DOHH2 (cell line): ENCODE results near the gene SUPT4H1.

ENCODE experiments used
- H3F3A ChIP-seq: fragments of 200-600 bp; sonication (generic), shearing (Covaris generic); 2 replicates; pipeline ENCODE4 v1.6.0; 2016; ENCODE audit warnings: antibody characterized with exemption, mild to moderate bottlenecking; ENCODE audit not compliant: control insufficient read depth, insufficient read depth
- H3K27ac ChIP-seq: fragments of 200-600 bp; sonication (generic); 2 replicates; pipeline ENCODE4 v1.5.1; 2014; ENCODE audit warnings: low read depth, mild to moderate bottlenecking, low read length, moderate library complexity
- H3K27me3 ChIP-seq: fragments of 200-600 bp; sonication (generic); 2 replicates; pipeline ENCODE4 v1.6.1; 2014; ENCODE audit warnings: mild to moderate bottlenecking, low read length, mixed read lengths; ENCODE audit not compliant: control insufficient read depth
- H3K36me3 ChIP-seq: fragments of 200-600 bp; sonication (generic); 2 replicates; pipeline ENCODE4 v1.6.1; 2014; ENCODE audit warnings: mild to moderate bottlenecking, low read length, moderate library complexity, mixed read lengths; ENCODE audit not compliant: control insufficient read depth
- H3K4me1 ChIP-seq: fragments of 200-600 bp; sonication (generic); 2 replicates; pipeline ENCODE4 v1.6.1; 2014; ENCODE audit warnings: mild to moderate bottlenecking, low read length, mixed read lengths; ENCODE audit not compliant: control insufficient read depth
- H3K4me2 ChIP-seq: fragments of 200-600 bp; sonication (generic); 2 replicates; pipeline ENCODE4 v1.6.0; 2014; ENCODE audit warnings: mild to moderate bottlenecking, low read length, moderate library complexity
- H3K4me3 ChIP-seq: fragments of 200-600 bp; sonication (generic); 2 replicates; pipeline ENCODE4 v1.5.1; 2014; ENCODE audit warnings: mild to moderate bottlenecking, low read length, mixed read lengths
- H3K79me2 ChIP-seq: fragments of 200-600 bp; sonication (generic); 2 replicates; pipeline ENCODE4 v1.6.1; 2014; ENCODE audit warnings: mild to moderate bottlenecking, low read length, mixed read lengths; ENCODE audit not compliant: control insufficient read depth
- H3K9me2 ChIP-seq: fragments of 200-600 bp; sonication (generic); replicated peaks from 2 replicates; pipeline ENCODE4 v1.6.1; 2014; ENCODE audit warnings: mild to moderate bottlenecking, low read length, mixed read lengths; ENCODE audit not compliant: control insufficient read depth
- H3K9me3 ChIP-seq: fragments of 200-600 bp; sonication (generic); 2 replicates; pipeline ENCODE4 v1.6.1; 2014; ENCODE audit warnings: antibody characterized with exemption, low read length, mixed read lengths; ENCODE audit not compliant: control insufficient read depth, insufficient read depth
- H4K20me1 ChIP-seq: fragments of 200-600 bp; sonication (generic); 2 replicates; pipeline ENCODE4 v1.6.0; 2014; ENCODE audit warnings: low read depth, mild to moderate bottlenecking, antibody characterized with exemption, low read length, moderate library complexity; ENCODE audit not compliant: control insufficient read depth, insufficient read depth
- EZH2phosphoT487 ChIP-seq: fragments of 200-600 bp; sonication (generic); IDR thresholded peaks from 2 replicates; pipeline ENCODE4 v1.6.1; 2017; ENCODE audit warnings: borderline replicate concordance, mild to moderate bottlenecking, antibody characterized with exemption, low read length, moderate library complexity, mixed read lengths
- TF ChIP-seq, protein P1 (sequence below): fragments of 200-600 bp; sonication (generic); IDR thresholded peaks from one replicate; pipeline ENCODE4 v1.5.1; 2014; ENCODE audit warnings: antibody characterized with exemption, mild to moderate bottlenecking, low read depth, low read length; ENCODE audit not compliant: poor library complexity, severe bottlenecking

Gene SUPT4H1

DNA sequence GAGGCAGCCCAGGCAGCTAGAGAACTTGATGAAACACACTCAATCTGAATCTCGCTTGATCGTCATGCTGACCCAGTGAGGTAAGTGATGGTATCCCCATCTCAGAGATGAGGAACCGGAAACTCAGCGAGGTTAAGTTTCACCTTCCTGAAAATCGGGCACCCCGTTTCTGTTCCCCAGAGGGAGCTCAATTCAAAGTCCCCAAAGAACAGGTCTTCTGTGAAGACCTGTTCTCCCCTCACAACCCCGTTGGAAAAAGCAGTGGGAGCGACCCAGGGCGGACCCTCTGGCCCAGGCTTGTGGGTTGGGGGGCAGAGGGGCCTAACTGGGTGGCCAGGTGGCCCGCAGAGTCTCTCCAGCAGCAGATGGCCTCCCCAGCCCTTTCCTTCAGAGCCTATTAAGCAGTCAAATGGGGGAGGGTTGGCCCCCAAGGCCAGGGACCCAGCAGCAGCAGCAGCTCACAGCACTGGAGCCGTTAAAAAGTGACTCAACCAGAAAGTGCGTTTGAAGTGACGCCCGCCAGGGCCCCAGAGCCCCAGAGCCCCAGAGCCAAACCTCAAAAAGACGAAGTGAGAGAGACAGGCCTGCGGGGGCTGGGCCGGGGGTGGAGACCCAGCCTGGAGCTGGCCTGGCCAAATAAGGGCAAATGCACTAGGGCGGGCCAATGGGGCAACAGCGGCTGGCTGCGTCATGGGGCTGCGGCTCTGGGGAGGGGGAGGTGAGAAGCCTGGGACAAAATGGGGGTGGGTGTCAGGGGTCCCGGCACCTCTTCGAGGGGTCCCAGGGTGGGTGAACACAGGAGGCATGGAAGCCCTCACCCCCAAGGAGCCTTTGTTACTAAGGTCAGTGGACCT, 14.2 kb downstream of the SUPT4H1 start:
- Histone ChIP-seq H3K9me3 (no peaks in the 10 kb centered on the region), H3F3A (peaks cover 76% of the 10 kb centered on the region), H3K4me3 (peak overlapping the region; percentile 78), H3K79me2 (peaks cover 76% of the 10 kb centered on the region), H3K4me1 (peaks cover 96% of the 10 kb centered on the region), H3K27me3 (no peaks in the 10 kb centered on the region), H3K27ac (peak overlapping the region; percentile 100), H3K9me2 (no peaks in the 10 kb centered on the region), H4K20me1 (no peaks in the 10 kb centered on the region), H3K36me3 (peaks cover 57% of the 10 kb centered on the region), H3K4me2 (peak overlapping the region; percentile 98)
- TF ChIP-seq, protein P1, sequence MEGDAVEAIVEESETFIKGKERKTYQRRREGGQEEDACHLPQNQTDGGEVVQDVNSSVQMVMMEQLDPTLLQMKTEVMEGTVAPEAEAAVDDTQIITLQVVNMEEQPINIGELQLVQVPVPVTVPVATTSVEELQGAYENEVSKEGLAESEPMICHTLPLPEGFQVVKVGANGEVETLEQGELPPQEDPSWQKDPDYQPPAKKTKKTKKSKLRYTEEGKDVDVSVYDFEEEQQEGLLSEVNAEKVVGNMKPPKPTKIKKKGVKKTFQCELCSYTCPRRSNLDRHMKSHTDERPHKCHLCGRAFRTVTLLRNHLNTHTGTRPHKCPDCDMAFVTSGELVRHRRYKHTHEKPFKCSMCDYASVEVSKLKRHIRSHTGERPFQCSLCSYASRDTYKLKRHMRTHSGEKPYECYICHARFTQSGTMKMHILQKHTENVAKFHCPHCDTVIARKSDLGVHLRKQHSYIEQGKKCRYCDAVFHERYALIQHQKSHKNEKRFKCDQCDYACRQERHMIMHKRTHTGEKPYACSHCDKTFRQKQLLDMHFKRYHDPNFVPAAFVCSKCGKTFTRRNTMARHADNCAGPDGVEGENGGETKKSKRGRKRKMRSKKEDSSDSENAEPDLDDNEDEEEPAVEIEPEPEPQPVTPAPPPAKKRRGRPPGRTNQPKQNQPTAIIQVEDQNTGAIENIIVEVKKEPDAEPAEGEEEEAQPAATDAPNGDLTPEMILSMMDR = no peak
- no peak for TF ChIP-seq EZH2phosphoT487

- peak overlapping the region; percentile 98 for H3K4me2 ChIP-seq
- no peaks in the 10 kb centered on the region for H3K9me2 ChIP-seq
- H3K36me3 ChIP-seq = peaks cover 55% of the 10 kb centered on the region
- no peaks in the 10 kb centered on the region for H3K9me3 ChIP-seq
- peaks cover under 1% of the 10 kb centered on the region; the same call in 1 of the 2 replicates for H4K20me1 ChIP-seq
- peaks cover 74% of the 10 kb centered on the region for H3F3A ChIP-seq
- H3K79me2 ChIP-seq = peaks cover 73% of the 10 kb centered on the region
- peaks cover under 1% of the 10 kb centered on the region; the same call in 1 of the 2 replicates for H3K27me3 ChIP-seq
- peak overlapping the region; percentile 100 for H3K27ac ChIP-seq
- no peak for TF ChIP-seq EZH2phosphoT487
- TF ChIP-seq, protein P1 = no peak
- peaks cover 91% of the 10 kb centered on the region for H3K4me1 ChIP-seq
- H3K4me3 ChIP-seq = peak overlapping the region; percentile 78
These were observed 14.8 kb downstream of the SUPT4H1 start for GRCh38 chr17:58337210-58337599.

DNA sequence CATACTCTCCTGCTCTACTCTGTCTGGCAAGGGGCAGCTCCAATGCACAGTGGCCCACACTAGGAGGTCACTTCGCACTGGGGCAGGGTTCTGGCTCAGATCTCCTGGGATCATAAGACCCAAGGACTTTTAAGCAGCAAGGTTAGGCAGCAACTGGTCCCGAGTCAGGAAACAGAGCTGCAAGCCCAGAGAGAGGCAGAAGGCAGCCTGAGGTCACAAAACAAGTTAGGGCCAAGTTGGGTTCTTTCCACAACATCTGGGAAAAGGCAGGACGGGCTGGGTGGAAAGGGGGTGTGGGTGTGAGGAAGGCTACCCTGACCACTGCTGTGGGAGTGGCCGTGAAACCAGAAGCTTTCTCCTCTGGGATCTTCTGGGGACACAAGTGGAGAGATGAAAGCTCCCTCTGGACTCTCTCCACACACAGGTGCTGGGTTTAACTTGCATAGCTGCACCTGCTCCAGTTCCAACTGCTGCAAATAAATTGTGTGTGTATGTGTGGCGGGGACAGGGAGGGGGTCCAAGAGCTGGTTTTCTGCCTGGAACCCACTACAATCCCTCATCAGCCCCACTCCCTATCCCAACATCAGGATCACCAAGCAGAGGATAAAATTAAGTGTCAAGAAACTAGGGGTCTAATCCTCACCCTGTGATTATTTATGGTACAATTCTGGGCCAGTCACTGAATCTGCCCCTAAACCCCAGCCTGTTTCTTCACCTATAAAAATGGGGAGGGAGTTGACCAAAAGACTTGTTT, 15.4 kb downstream of the SUPT4H1 start:
- TF ChIP-seq, protein P1 = no peak
- no peak for TF ChIP-seq EZH2phosphoT487
- H3K79me2 ChIP-seq = peaks cover 73% of the 10 kb centered on the region
- H3K27me3 ChIP-seq = peaks cover 6% of the 10 kb centered on the region
- H4K20me1 ChIP-seq = peaks cover 6% of the 10 kb centered on the region; the same call in 1 of the 2 replicates
- H3K27ac ChIP-seq = peak overlapping the region; percentile 100
- no peaks in the 10 kb centered on the region for H3K9me2 ChIP-seq
- no peaks in the 10 kb centered on the region for H3K9me3 ChIP-seq
- peak overlapping the region; percentile 78 for H3K4me3 ChIP-seq
- H3K36me3 ChIP-seq = peaks cover 55% of the 10 kb centered on the region
- H3K4me1 ChIP-seq = peaks cover 86% of the 10 kb centered on the region
- peaks cover 74% of the 10 kb centered on the region for H3F3A ChIP-seq
- peak overlapping the region; percentile 98 for H3K4me2 ChIP-seq
